ENCODE data around the gene PRLHR.
A peak's percentile ranks its signal among the peaks of the same experiment; 100 is the strongest.

The PRLHR gene

GRCh38 chr10:118587881-118588651 lies 7.4 kb downstream of the PRLHR start:
- no peak for DNase-seq (ENCODE audit: low read depth, low spot score)

- no peak for DNase-seq (ENCODE audit: low read depth, low spot score)
Measured at GRCh38 chr10:118586911-118587310, 8.5 kb downstream of the PRLHR start.

- DNase-seq (ENCODE audit: low read depth, low spot score), result no peak
Measured at GRCh38 chr10:118585794-118586193, 9.7 kb downstream of the PRLHR start.

- no peak for DNase-seq (ENCODE audit: low read depth, low spot score)
Measured at GRCh38 chr10:118585234-118585633, 10.2 kb downstream of the PRLHR start.

GRCh38 chr10:118584181-118584954 lies 11.1 kb downstream of the PRLHR start:
- no peak for DNase-seq (ENCODE audit: low read depth, low spot score)

GRCh38 chr10:118583611-118584010 lies 11.8 kb downstream of the PRLHR start:
- no peak for DNase-seq (ENCODE audit: low read depth, low spot score)

DNA sequence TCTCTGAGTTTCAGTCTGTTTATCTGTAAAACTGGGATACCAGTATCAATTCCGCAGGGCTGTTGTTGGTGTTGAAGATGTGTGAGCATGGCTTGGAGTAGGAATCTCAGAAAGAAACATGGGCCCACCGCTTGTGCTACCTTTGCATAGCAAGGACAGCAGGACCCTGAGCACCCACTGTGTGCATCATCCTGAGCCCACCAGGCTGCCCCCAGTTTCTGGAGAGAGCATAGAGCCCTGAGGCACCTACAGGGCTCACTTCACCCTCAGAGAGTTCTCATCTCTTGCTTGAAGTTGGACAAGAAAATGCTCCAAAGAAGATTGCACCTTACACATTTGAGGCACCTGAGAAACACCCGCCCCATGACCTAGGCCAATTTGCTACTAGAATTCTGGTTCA lies 12.9 kb downstream of the PRLHR start:
- no peak for DNase-seq (ENCODE audit: low read depth, low spot score)

- DNase-seq (ENCODE audit: low read depth, low spot score), result no peak
Measured at GRCh38 chr10:118581340-118581739, 14.1 kb downstream of the PRLHR start.

- DNase-seq (ENCODE audit: low read depth, low spot score), result no peak
Measured at GRCh38 chr10:118580702-118581101, 14.7 kb downstream of the PRLHR start.

DNA sequence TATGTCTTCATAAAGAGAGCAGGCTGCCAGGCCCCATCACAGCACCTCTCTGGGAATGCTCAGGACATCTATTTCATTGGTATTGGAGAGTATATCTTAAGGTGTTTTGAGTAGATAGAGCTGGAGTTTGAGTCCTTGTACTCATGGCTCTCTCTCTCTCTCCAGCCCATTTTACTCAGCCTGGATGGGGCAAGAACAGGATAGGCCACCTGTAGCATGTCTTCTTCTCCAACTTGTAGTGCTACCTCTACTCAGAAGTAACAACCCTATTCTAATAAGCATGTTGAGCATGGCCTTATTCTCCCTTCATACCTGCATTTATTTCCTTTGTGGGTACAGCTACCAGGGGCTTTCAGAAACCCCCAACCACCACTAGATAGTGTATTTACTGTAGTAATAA lies 21.9 kb downstream of the PRLHR start:
- no peak for DNase-seq (ENCODE audit: low read depth, low spot score)

- no peak for DNase-seq (ENCODE audit: low read depth, low spot score)
Measured at GRCh38 chr10:118572256-118573041, 23.0 kb downstream of the PRLHR start.

DNA sequence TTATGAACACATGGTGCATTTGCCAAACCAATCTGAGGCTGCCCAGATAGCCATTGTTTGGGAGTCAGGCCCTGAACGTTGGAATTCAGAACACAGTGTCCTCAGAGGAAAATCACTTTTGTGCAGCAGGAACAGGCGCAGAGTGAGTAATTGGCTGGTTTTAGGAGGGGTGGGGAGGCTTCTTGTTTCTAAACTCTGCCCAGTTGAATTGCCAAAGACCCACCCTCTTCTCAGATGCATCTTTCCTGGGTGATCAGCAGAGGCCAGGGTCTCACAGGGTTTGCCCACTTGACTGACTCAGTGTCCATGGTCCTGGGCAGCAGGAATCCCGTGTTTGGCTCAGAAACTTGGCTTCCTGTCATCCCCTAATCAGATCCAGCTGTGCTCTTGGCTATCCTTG lies 24.3 kb downstream of the PRLHR start:
- no peak for DNase-seq (ENCODE audit: low read depth, low spot score)

DNA sequence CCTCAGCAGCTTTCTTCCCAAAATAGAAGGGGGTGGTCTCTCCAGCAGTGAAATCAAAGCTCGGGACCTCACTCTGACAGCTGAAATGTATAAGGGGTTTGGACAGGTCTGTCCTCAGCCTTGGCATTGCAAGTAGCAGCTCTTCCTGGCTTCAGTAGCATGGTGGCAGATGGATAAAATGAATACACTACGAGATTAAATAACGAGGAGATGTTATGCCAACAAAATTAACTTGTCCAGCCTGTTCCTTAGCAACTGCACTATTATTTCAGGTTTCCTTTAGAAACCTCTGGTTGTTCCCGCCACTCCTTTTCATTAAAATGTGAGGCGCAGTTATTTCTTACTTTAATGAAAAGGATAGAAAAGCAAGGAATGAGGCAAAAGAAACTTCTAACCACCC lies 24.9 kb downstream of the PRLHR start:
- DNase-seq (ENCODE audit: low read depth, low spot score), result no peak

DNA sequence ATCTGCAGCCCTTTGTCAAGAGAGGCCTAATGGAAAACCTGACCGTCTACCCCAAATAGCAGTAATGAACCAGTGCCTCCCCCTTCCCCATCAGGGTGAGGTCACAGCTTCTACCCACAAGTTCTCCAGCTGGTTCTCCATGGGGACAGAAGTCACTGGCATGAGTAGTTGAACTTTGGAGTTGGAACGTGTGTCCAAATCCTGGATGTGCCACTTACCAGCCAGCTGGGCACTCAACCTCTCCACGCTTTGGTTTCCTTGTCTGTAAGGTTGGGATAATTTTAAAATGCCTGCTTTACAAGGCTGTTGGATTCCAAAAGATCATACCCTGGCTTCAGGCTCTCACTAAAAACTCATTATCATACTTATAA lies 25.6 kb downstream of the PRLHR start:
- DNase-seq (ENCODE audit: low read depth, low spot score), result no peak

- peak; percentile 17 for DNase-seq (ENCODE audit: low read depth, low spot score)
Measured at GRCh38 chr10:118569241-118569881, 26.1 kb downstream of the PRLHR start.

- DNase-seq (ENCODE audit: low read depth, low spot score), result peak; percentile 39
Measured at GRCh38 chr10:118568327-118568848, 27.1 kb downstream of the PRLHR start.

DNA sequence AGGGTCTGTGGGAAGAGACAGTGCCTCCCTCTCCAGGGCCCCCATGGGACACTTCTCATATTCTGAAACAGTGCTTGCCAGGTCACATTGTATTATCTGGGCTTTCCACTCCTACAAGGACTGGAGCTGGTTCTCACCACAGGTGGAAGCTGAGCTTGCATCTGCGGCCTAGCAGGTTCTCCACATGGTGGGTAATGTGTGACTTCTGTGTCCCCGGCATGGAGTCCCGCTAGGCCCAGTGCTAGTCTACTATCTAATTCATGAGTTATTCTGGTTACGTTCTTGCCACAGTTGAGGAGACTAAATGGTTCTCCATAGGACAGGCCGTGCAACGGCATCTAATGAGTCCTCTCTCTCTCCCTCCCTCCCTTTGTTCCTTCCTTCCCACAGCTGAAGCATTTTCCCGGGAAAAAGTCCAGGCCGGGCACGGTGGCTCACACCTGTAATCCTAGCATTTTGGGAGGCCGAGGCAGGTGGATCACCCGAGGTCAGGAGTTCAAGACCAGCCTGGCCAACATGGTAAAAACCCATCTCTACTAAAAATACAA lies 27.7 kb downstream of the PRLHR start:
- DNase-seq (ENCODE audit: low read depth, low spot score), result no peak

GRCh38 chr10:118566911-118567310 lies 28.5 kb downstream of the PRLHR start:
- DNase-seq (ENCODE audit: low read depth, low spot score), result no peak

DNA sequence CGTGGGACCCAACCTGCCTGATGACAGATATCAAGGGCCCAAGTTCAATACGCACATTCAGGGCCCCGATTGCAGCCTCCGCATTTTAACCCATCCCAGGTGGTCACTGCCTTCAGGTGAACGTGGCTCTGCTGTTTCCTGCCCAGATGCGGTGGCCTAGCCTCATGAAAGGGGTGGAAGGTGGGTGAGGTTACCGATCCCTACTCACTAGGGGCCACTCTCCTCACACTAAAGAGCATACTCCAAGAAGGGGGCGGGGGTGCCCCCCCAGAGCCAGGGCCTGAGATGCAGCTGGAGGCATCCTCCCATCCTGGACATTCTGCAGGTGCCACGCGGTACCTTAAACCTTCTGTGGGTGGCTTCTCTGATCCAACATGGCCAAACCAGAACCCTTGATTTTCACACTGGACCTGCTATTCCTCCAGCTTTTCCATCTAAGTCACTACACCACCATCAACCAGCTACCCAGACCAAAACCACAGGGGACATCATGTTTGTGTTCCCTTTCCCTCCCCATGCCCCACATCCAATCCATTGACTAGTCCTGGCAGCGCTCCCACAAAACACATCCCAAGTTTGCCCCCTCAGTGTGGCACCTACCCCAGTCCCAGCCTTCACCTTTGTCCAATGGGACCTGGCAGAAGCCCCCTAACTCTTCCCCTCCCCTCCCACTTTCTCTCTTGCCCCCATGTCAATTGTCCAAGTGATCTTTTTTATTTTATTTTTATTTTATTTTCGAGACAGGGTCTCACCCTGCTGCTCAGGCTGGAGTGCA lies 30.0 kb downstream of the PRLHR start:
- DNase-seq (ENCODE audit: low read depth, low spot score), result no peak

DNA sequence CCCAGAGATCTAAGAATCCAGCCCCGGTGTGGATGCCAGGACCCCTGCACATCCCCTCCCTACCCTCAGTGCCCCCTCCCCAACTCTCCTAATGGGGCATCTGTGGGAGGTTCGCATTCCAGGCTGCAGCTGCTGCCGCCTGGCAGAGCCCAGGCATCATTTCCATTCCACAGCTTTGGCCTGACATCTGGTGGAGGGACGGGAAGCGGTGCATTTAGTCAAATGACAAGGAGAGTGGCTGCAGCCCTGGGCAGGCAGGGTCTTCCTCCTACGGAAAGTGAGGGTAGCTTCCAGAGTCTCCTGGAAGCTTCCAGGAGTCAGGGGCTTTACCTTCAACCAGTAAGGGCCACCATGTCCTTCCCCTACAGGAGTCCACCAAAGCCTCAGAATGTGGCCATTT lies 30.8 kb downstream of the PRLHR start:
- DNase-seq (ENCODE audit: low read depth, low spot score), result peak; percentile 53

DNA sequence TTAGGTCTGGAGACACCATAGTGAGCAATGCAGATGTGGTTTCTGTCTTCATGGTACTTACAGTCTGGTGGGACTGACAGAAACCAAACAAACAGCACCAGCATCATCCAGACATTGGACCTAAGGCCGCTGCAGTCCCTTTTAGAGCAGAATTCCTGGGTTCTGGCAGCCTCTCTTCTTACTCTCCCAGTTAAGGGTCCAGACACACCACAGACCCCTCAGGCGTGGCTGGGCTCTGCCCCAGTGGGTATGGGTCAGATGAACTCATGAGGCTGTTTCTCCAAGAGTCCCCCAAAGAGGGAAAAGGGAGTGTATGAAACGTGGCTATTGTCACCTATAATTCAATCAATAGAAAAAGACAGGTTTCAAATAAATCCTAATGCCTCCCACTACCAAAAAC lies 31.3 kb downstream of the PRLHR start:
- DNase-seq (ENCODE audit: low read depth, low spot score), result no peak

Measured in ELF-1 (cell line).